Stimulated activated CD8-positive, alpha-beta memory T cell treated with anti-CD3 and anti-CD28 coated beads, Interleukin-4, amount 100 ng/mL, for 24 hours (primary cell): ENCODE measurements around the gene OSBPL2.

Experiments
- DNase-seq: peaks from one replicate; pipeline ENCODE4 v3.0.0-alpha.2; 2020; ENCODE audit warnings: low read depth

The OSBPL2 gene

DNA sequence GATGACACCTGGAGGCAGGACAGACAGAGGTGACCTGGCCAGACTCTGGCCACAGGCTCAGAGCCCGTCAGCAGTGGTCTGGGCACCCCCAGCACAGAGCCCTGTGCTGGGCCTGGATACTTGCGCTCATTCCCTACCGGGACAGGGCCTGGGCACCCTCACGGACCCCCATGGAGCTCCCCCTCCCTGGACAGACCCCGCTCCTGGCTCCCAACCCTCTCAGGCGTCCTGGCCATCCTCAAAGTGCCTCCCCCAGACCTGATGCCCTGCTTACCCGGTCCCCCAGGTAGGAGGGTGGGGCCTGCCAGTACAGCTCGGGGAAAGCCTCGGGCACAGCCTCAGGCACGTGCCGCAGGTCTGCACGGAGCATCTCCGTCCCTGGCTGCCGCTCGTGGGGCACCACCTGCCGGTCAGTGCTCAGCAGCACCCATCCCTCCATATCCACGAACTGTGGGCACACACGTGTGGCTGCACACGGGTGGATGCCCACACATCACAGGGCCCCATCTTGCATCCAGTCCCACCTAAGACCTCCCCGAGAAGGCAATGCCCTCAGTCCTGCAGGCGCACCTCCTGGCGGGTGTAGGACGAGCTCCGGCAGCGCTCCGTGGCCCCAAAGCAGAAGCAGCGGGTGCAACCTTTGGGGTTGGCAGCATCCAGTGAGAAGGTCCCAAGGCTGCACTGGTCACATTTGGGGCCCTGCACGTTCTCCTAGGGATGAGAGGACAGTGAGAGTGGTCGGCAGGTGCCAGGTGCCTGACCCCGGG is 88.8 kb downstream of the OSBPL2 start:
- DNase-seq: no peak

DNA sequence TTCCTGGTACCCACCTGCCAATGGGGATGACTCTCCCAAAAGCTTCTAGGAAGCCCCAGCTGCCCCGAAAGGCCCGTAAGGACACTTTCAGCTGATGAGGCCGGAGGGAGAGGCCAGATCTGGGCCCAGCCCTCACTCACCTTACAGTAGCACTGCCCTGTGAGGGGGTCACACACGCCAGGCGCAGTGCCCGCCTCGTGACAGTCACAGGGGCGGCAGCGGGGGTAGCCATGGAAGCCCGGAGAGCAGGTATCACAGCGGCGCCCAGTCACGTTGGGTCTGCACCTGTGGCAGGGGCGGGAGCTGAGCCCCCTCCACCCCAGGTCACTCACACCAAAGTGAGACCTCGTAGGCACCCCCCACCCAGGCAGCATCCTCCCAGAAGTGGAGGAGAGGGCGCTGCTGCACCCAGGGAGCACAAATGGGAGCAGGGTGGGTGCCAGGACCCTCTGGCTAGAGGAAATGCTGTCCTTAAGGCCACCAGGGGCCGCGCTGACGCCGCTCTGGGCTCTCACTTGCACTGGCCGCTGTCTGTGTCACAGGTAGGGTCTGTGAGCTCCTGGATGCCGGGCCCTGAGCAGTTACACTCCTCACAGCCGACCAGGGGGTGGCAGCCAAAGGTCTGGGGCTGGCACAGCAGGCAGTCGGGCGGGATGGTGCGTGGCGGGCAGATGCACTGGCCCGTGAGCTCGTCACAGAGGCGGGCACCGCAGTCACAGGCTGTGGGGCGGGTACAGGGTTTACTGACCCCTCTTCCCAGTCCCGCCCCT is 89.6 kb downstream of the OSBPL2 start:
- no peak for DNase-seq

DNA sequence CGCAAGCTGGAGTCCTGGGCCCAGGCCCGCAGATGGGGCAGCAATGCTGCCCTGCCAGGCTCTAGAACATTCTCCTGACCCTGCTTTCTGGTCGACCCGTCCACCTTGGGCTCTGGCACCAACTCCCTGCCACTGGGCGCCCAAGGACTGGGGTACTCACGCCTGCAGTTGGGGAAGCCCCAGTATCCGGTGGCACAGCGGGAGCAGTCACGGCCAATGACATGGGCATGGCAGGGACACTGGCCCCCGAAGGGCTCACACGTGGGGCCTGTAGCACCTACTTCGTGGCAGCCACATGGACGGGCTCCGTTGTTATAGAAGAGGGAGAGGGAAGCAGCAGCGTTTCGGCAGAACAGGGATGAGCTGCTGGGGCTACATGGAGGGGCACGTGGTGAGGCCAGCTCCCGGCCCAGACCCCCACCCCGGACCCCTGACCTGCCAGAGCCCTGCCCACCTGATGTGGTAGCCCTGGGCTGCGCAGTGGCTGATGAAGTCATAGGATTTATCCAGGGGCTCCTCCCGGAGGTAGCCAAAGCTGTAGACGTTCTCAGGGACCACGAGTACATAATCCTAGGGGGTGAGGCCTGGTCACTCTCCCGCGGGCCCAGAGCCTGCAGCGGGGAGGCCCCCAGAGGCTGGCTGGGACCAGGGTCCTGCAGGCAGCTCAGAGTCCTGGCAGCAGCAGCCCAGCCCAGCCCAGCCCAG is 90.5 kb downstream of the OSBPL2 start:
- no peak for DNase-seq

- DNase-seq: no peak
Observed at GRCh38 chr20:62329389-62330377, 91.4 kb downstream of the OSBPL2 start.

GRCh38 chr20:62330576-62331317 is 92.4 kb downstream of the OSBPL2 start:
- DNase-seq: no peak

GRCh38 chr20:62331347-62331746 is 93.0 kb downstream of the OSBPL2 start:
- DNase-seq: no peak

GRCh38 chr20:62332421-62332820 is 94.1 kb downstream of the OSBPL2 start:
- DNase-seq: no peak

- no peak for DNase-seq
Observed at GRCh38 chr20:62332989-62333819, 94.9 kb downstream of the OSBPL2 start.

DNA sequence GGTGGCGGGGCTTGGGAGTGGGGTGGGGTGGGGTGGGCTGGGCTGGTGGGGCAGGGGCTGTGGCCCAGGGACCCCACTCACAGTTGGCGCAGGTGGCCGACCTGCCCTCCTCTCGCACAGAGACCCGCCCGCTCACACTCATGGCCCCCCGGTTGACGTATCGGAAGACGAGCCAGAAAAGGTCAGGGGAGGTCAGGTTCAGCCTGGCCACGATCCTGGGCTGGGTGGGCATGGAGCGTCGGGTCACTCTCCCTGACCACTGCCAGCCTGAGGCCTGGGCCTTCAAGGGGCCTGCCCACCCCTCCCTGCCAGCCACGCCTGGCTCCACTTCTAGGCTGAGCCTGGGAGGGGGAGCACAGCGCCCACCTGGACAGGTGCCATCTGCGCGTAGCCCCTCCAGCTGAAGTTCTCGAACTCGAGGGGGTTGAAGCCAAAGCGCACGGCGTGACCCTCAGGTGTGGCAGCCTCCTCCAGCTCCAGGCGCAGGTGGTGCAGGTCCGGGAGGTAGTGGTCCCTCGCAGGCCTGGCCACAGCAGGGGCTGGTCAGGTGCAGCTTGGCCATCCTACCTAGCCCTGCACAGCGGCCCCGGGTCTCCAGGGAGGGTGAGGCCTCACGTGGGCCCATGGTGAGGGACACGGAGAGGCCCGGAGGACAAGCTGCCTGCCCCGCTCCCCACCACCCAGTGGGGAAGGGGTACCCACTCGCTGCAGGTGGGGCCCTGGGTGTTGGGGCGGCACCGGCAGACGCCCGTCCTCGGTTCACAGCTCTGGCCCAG is 95.7 kb downstream of the OSBPL2 start:
- DNase-seq: no peak

- DNase-seq: no peak
Observed at GRCh38 chr20:62334881-62335280, 96.6 kb downstream of the OSBPL2 start.

DNA sequence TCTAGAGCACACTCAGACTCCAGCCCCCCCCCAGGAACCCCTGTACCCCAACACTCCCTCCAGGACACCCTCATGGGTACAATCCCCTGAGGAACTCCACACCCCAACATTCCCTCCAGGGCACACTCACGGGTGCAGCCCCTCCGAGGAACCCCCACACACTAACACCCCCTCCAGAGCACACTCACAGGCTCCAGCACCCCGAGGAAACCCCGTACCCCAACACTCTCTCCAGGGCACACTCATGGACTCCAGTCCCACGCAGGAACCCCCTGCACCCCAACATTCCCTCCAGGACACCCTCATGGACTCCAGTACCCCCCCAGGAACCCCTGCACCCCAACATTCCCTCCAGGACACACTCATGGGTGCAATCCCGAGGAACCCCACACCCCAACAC is 97.2 kb downstream of the OSBPL2 start:
- no peak for DNase-seq

GRCh38 chr20:62336329-62336728 is 98.0 kb downstream of the OSBPL2 start:
- DNase-seq: no peak

DNA sequence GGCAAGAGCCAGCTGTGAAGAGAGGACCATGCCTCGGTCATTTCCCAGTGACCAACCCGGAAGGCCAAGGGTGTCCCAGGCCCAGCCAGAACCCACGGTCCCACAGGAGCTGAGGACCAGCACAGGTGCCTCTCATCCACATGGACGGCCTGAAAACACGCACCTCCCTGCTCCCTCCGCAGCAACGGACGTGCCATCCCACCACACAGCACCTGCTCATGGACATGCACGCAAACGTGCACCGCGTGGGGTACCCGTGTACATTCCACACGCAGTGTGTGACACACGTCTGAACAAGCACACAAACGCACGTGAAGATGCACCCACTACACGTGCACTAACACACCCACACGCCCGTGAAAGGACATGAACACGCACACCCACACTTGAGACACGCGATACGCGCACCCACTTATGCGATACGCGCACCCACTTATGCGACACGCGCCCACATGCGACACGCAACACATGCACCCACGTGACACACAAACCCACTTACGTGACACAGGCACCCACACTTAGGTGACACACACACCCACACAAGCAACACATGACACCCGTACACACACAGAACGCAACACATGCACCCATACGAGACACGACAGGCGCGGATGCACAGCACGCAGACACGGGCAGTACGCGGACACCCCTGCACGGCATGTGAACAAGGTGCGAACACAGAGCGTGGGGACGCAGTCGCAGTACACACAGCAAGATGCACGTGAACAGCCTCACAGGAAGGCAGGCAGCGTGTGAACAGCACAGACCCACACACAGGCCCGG is 98.6 kb downstream of the OSBPL2 start:
- DNase-seq: no peak

DNA sequence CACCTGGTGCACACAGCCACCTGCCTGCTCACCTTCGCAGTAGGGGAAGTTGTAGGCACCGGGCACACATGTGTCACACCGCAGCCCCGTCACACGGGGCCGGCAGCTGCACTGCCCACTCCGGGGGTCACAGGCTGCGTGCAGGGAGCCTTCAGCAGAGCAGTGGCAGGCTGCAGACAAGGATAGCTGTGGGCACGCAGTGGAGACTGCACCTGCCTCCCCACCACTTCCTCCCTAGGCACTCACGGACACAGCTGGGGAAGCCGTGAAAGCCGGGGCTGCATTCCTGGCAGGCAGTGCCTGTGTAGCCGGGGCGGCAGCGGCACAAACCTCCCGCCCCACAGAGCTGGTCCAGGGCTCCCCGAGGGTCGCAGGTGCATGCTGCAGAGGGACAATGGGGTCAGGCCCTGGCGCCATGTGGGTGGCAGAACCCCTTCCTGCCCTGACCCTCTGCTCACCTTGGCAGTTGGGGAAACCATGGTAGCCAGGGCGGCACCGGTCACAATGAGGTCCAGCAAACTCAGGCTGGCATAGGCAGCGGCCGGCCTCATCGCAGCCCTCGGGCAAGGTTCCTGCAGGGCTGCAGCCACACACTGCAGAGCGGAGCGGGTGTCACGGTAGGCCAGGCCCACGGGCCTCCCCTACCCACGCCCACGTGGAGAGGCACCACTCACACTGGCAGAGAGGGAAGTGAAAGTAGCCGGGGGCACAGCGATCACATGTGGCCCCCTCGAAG is 99.4 kb downstream of the OSBPL2 start:
- DNase-seq: no peak

- no peak for DNase-seq
Observed at GRCh38 chr20:62338294-62338620, 99.9 kb downstream of the OSBPL2 start.

- DNase-seq: no peak
Observed at GRCh38 chr20:62339647-62340062, 101.3 kb downstream of the OSBPL2 start.

- no peak for DNase-seq
Observed at GRCh38 chr20:62342910-62343309, 104.6 kb downstream of the OSBPL2 start.

- DNase-seq: no peak
Observed at GRCh38 chr20:62344092-62344491, 105.8 kb downstream of the OSBPL2 start.
